GM10847 (cell line): ENCODE data around the gene VRK1.

Experiments
- POLR2A ChIP-seq: IDR thresholded peaks from 2 replicates; pipeline ENCODE4 v1.6.1; 2011; ENCODE audit not compliant: insufficient read length; ENCODE audit errors: extremely low read depth

VRK1 gene

GRCh38 chr14:96839251-96839650 lies 42.1 kb downstream of the VRK1 start:
- no peak for TF ChIP-seq POLR2A

- TF ChIP-seq POLR2A, result no peak
Observed at GRCh38 chr14:96843137-96843536, 46.0 kb downstream of the VRK1 start.

DNA sequence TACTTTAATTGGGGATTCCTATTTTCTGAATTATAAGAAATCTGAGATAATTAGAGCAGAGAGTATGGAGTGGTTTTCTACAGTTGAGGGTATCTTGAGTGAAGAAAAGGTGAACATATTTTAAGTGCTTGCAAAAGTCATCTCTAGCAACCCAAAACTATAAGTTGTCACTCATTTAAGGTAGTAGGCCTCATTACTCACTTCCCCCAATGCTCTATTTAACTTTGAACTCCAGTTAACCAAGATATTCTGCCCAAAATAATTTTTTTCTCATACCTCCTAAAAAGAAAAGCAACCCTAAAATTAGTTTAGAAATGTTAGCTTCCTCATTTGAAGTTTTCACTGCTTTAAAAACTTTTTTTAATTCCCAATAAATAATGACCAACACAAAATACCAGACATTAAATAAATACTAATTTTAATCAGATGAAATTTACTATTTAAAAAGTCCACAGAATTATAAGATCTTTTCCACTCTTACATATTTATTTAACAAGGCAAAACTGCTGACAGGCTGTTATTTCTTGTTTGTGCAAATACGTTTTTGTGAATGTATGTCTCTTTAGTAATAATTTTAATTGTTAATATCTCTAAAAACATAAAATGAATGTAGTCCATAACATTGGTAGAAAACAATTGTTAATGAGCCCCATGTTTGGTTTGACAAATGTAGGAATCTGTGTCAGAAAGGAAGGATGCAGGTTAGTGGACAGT lies 47.8 kb downstream of the VRK1 start:
- TF ChIP-seq POLR2A, result no peak

DNA sequence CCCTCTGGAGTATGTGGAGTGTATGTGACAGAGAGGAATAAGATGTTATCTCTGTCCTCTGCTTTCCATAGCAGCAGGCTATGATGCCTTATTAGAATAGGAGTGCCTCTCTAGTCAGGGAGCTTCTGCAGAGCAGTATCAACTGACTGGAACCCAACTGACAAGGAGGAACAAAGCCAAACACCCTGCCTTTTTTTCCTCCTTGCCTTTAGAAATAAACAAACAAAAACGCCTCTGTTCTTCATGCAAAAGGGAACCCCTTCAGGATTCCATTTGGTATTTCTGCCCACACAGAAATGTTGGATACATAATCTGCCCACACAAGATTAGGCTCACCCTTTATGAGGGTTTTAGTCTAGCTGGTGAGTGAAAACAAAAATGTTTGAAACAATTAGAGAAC lies 50.3 kb downstream of the VRK1 start:
- no peak for TF ChIP-seq POLR2A

DNA sequence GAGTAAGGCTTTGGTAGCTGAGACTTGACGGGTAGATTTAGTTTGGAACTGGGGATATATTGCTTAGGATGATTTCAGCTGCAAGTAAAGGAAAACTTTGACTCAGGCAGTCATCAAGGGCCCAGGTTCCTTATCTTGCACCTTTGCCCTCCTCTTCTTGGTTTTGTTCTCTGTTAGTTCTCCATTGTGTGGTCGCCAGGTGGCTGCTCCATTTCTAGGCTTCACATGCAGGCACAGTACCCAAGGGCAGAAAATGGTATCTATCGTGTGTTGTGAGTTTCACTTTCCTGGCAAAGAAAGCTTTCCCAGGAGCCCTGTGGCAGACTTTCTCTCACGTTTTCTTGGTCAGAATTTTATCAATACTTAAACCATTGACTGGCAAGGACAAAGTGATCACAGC lies 50.8 kb downstream of the VRK1 start:
- TF ChIP-seq POLR2A, result no peak

- TF ChIP-seq POLR2A, result no peak
Observed at GRCh38 chr14:96849733-96850132, 52.6 kb downstream of the VRK1 start.

GRCh38 chr14:96851694-96852381 lies 54.7 kb downstream of the VRK1 start:
- no peak for TF ChIP-seq POLR2A

GRCh38 chr14:96852823-96853422 lies 55.7 kb downstream of the VRK1 start:
- TF ChIP-seq POLR2A, result no peak

DNA sequence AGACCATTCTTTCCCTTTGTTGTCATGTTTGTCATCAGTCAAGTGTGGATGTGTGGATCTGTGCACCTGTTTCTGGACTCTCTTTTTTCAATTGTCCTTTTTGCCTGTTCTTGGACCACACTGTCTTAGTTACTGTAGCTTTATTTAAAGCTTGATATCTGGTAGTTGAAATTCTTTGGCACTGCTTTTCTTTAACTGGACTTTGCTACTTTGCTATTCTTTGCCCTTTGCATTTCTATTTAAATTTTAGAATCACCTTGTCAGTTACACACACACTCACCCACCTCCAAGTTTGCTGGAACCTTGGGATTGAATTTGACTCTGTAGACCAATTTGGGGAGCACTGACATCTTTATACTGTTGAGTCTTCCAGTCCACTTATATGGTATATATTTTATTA lies 61.5 kb downstream of the VRK1 start:
- TF ChIP-seq POLR2A, result no peak

DNA sequence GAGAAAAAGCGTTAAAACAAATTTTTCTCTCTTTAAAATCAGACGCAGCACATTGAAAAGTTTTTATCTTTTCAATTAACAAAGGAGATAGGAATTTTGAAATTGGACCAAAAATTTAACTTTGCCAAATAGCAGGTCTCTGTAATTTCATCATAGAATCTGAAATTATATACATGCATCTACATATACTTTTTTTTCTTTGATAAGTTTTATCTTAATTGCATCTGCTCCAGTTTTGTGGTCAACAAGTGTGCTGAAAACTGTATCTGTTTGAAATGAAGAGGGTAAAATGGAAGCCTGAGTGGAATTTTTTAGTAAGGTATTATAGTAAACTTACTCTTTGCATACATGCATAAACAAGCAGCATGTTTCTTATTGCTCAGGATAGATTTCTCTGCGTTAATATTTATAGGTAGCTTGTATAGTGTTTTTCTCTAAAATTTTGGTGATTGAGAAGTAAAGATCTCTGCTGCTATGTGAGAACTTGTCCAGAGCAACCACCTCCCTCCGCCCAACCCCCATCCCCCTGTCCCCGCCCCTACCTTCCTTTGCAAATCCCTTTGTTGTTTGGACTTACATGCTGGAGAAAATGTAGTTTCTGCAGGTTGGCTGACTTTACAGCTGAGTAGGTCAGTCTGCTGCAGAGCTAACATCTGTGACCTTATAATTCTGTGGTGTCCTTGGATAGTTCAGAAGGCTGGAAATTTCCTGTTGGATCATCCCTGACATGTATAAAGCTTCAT lies 64.6 kb downstream of the VRK1 start:
- no peak for TF ChIP-seq POLR2A

DNA sequence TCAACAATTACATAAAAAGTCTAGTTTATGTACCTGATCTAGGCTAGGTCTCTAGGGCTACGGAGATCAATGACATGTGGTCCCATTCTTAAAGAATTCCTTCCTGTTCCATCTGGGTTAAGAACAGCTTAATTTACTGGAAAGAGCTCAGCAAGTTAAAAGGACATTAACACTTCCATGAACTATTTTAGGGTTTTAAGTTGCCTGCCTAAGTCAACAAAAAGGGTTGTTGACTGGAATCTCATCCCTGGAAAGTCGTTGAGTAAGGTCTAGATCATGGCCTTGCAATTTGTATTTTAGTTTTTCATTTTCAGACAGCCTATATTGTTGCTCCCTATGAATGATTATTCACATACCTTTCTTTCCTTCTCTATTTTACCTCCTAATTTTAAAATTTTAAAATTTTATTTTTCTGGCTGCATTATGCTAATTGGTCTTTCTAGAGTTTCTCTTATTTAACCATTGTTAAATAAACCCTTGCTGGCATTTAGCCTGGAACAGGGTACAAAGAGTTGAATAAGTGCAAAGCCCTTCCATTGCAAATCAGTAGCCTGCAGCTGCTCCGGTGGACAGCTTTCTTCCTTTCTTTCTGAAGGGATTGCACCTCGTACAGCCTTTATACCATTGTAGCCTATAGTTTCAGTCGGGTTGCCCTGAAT lies 66.3 kb downstream of the VRK1 start:
- no peak for TF ChIP-seq POLR2A

DNA sequence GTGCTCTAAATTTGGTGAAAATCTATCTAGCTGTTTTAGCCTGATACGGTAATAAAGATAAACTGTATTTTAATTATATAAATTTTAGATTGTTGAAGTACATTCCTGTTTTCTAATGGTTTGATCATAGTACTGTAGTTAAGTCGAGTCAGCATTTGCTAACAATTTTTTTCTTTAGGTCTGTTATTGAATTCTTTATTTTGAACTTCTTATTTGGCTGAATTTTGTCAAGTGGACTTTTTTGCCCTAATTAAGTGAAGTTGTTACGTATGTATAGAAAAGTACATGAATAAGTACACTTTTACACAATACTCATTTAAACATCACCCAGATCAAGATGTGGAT lies 66.8 kb downstream of the VRK1 start:
- no peak for TF ChIP-seq POLR2A

GRCh38 chr14:96867634-96868033 lies 70.5 kb downstream of the VRK1 start:
- TF ChIP-seq POLR2A, result no peak

- TF ChIP-seq POLR2A, result no peak
Observed at GRCh38 chr14:96874127-96874526, 76.9 kb downstream of the VRK1 start.

GRCh38 chr14:96876747-96877146 lies 79.6 kb downstream of the VRK1 start:
- no peak for TF ChIP-seq POLR2A
